K562 (cell line): ENCODE measurements around the gene CDX1. TPM values are rescaled to one million over a fixed set of nuclear protein-coding genes. Genes with fewer than 3 reads are reported as not detected.

Experiments used
- ARNT ChIP-seq, 2 experiments: fragments of 450-650 bp; IDR thresholded peaks; 2 replicates each; pipeline ENCODE4 v1.6.1; 2016; ENCODE audit warnings: mild to moderate bottlenecking in 1 of 2
- CTBP1 ChIP-seq: fragments of 450-650 bp; IDR thresholded peaks from 2 replicates; pipeline ENCODE4 v1.6.1; 2016; ENCODE audit warnings: borderline replicate concordance
- E2F8 ChIP-seq: fragments of 450-650 bp; IDR thresholded peaks from 2 replicates; pipeline ENCODE4 v1.7.1; 2018; ENCODE audit warnings: mild to moderate bottlenecking, low read depth; ENCODE audit not compliant: partially characterized antibody
- FOXA3 ChIP-seq, 2 experiments: fragments of 450-650 bp in 1 of 2; sonication (generic) in 1 of 2; formaldehyde crosslinking; IDR thresholded peaks in 1 of 2; conservative IDR thresholded peaks in 1 of 2; 2 replicates each; pipeline versions ENCODE4 v1.4.0 to v1.8.0; 2020 to 2022; ENCODE audit warnings: mild to moderate bottlenecking in 2 of 2, missing genetic modification reagents in 1 of 2
- FOXK2 ChIP-seq, 2 experiments: fragments of 450-650 bp; IDR thresholded peaks in 1 of 2; conservative IDR thresholded peaks in 1 of 2; 2 replicates each; pipeline ENCODE4 v1.6.1; 2016; ENCODE audit warnings: low read depth in 2 of 2, mild to moderate bottlenecking in 1 of 2
- HCFC1 ChIP-seq: IDR thresholded peaks from 2 replicates; pipeline ENCODE4 v1.6.1; 2012; ENCODE audit warnings: low read depth, low read length, improper control_type of control experiment
- HDAC2 ChIP-seq: fragments of 450-650 bp; IDR thresholded peaks from 2 replicates; pipeline ENCODE4 v1.6.1; 2016; ENCODE audit warnings: mild to moderate bottlenecking
- KDM1A ChIP-seq, 2 experiments: fragments of 450-650 bp; IDR thresholded peaks; 2 replicates each; pipeline ENCODE4 v1.6.1; 2016; ENCODE audit warnings: mild to moderate bottlenecking in 2 of 2
- SMARCC2 ChIP-seq: fragments of 450-650 bp; IDR thresholded peaks from 2 replicates; pipeline ENCODE4 v1.6.1; 2017; ENCODE audit warnings: antibody characterized with exemption, moderate library complexity, mild to moderate bottlenecking, low read depth
- SMARCE1 ChIP-seq: fragments of 450-650 bp; IDR thresholded peaks from 2 replicates; pipeline ENCODE4 v1.7.1; 2016; ENCODE audit warnings: mild to moderate bottlenecking
- TCF3 ChIP-seq: sonication (generic); formaldehyde crosslinking; IDR thresholded peaks from 2 replicates; pipeline ENCODE4 v1.4.0; 2020; ENCODE audit warnings: mild to moderate bottlenecking, missing genetic modification reagents
- ZBTB17 ChIP-seq: fragments of 450-650 bp; formaldehyde crosslinking; IDR thresholded peaks from 2 replicates; pipeline ENCODE4 v1.4.0; 2020; ENCODE audit warnings: mild to moderate bottlenecking
- ZC3H4 ChIP-seq: sonication (generic); formaldehyde crosslinking; IDR thresholded peaks from 2 replicates; pipeline ENCODE4 v1.9.0; 2021; ENCODE audit warnings: missing genetic modification reagents, borderline replicate concordance
- ZNF408 ChIP-seq: fragments of 250-450 bp; sonication (Bioruptor Pico); IDR thresholded peaks from 2 replicates; pipeline ENCODE4 v1.4.0; 2020; ENCODE audit warnings: low read depth, mild to moderate bottlenecking, moderate library complexity
- ZNF444 ChIP-seq: fragments of 250-450 bp; sonication (Bioruptor Pico); IDR thresholded peaks from 2 replicates; pipeline ENCODE4 v1.4.0; 2020; ENCODE audit warnings: mild to moderate bottlenecking, moderate library complexity
- polyA plus RNA-seq, 8 experiments: library from polyadenylated mRNA; depleted of rRNA in 4 of 8; stranded (reverse) in 5 of 8; unstranded in 3 of 8; fragments of >200 nt; fragmentation: Nextera tagmentation in 2 of 8; fragmentation: Illumina TruSeq in 1 of 8; extraction: Ambion mirVana in 2 of 8; extraction: Trizol in 1 of 8; gene quantifications; 2 replicates each; pipeline versions ENCODE4 v1.2.1 to v1.2.3, GENCODE V29; 2011 to 2014; ENCODE audit warnings: inconsistent platforms in 1 of 8, missing spikeins in 1 of 8
- total RNA-seq, 7 experiments: library from RNA; depleted of rRNA in 6 of 7; stranded (reverse); fragments of >200 nt in 6 of 7; fragmentation: Illumina TruSeq in 2 of 7; extraction: Trizol in 2 of 7; gene quantifications; 2 replicates each; pipeline versions ENCODE4 v1.2.1 to v1.2.3, GENCODE V29; 2011 to 2021; ENCODE audit warnings: low replicate concordance in 1 of 7
- TF ChIP-seq, protein P1 (sequence below): fragments of 200-800 bp; sonication (Bioruptor generic); IDR thresholded peaks from 2 replicates; pipeline ENCODE4 v1.6.1; 2017; ENCODE audit warnings: missing genetic modification characterization, missing compliant biosample characterization

Gene CDX1
- total and polyA plus RNA-seq, 9 of the 15 experiments (the other 6 are each of a cell fraction or from before 2014, with no cell fraction given) = 0.06 to 0.16 TPM; not detected in 7

DNA sequence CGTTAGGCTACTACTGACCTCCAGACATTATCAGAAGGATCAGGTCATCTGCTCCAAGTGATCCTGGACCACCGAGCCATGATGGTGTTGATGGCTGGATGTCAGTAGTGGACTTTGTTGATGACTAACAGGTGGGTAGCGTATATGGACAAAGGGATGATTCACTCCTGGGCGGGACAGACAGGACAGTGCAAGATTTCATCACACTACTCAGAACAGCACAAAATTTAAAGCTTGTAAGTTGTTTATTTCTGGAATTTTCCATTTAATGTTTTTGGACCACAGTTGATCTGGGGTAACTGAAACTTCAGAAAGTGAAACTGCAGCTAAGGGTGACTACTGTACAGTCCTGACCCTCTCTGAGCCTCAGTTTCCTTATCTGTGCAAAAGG, 23.6 kb upstream of the CDX1 start (continued):
- TF ChIP-seq, protein P1, sequence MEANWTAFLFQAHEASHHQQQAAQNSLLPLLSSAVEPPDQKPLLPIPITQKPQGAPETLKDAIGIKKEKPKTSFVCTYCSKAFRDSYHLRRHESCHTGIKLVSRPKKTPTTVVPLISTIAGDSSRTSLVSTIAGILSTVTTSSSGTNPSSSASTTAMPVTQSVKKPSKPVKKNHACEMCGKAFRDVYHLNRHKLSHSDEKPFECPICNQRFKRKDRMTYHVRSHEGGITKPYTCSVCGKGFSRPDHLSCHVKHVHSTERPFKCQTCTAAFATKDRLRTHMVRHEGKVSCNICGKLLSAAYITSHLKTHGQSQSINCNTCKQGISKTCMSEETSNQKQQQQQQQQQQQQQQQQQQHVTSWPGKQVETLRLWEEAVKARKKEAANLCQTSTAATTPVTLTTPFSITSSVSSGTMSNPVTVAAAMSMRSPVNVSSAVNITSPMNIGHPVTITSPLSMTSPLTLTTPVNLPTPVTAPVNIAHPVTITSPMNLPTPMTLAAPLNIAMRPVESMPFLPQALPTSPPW (CRISPR knock-in tag) = 0 out of 2 replicates have a peak, but pooled peaks have one; percentile 22
- peak; percentile 42 to 50; a peak in 3 of 4 replicates for TF ChIP-seq KDM1A (IDR thresholded peaks at IDR 0.05)
- no peak for TF ChIP-seq ZC3H4
- 0 out of 4 replicates have a peak, but pooled peaks of 1 of the 2 experiments have one; percentile 36 for TF ChIP-seq FOXA3 (CRISPR knock-in tag; conservative IDR thresholded peaks at IDR 0.05 in 1 of 2, IDR thresholded peaks at IDR 0.05 in 1 of 2)
- TF ChIP-seq ARNT (IDR thresholded peaks at IDR 0.05) = peak in 1 of 2 experiments; percentile 94; a peak in 3 of 4 replicates
- no peak for TF ChIP-seq ZNF444
- TF ChIP-seq FOXK2 (conservative IDR thresholded peaks at IDR 0.05 in 1 of 2, IDR thresholded peaks at IDR 0.05 in 1 of 2; ENCODE audit: low read depth in 2 of 2) = peak; percentile 70 to 76
- TF ChIP-seq ZBTB17 (CRISPR knock-in tag) = no peak
- peak; percentile 46 for TF ChIP-seq TCF3 (CRISPR knock-in tag)
- TF ChIP-seq SMARCC2 = 0 out of 2 replicates have a peak, but pooled peaks have one; percentile 58
- peak; percentile 86 for TF ChIP-seq SMARCE1
- TF ChIP-seq HDAC2 = peak; percentile 88
- no peak for TF ChIP-seq ZNF408
- peak; percentile 99 for TF ChIP-seq CTBP1
- TF ChIP-seq E2F8 = no peak
- TF ChIP-seq HCFC1 = no peak
